NCI-H1417 treated with DMSO at 0.1 percent for 48 hours (cell line): Measurements from ENCODE around the gene AOX1.
"Not testable (repeated sequence)": the region's sequence is repeated elsewhere in the genome, so short reads cannot be mapped to it uniquely, and the experiment has no call there.

Experiments
- DNase-seq: peaks from one replicate; lab custom pipeline; 2025; lab: John Stamatoyannopoulos, UW

AOX1 gene

DNA sequence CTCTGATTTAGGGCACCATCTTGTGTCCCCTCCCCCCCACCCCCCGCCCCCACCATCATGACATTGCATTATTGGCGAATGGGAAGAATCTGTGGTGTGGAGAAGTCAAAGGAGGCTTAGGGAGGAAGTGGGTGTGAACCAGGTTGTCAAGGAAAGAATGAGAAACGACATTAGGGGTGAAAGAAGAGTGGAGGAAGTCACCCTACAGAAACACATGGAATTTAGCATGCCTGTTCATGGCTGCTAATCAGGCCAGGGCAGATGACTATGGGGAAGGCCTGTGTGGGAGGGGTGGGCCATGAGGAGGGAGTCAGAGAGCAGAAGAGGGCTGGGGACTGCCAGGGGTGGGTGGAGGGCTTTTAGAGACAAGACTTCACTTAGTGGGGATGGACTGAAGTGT is 81.6 kb downstream of the AOX1 start:
- no peak for DNase-seq

DNA sequence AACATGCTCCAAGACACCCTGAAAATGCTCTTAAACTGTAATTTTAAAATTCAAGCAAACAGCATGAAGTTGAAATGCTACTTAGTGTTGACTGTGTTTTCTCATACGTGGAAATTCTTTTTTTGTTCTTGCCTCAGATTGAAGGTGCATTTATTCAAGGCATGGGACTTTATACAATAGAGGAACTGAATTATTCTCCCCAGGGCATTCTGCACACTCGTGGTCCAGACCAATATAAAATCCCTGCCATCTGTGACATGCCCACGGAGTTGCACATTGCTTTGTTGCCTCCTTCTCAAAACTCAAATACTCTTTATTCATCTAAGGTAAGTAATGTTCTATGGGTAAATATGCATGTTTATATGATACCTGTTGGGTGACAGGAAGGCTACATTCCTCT is 82.7 kb downstream of the AOX1 start:
- DNase-seq: no peak

DNA sequence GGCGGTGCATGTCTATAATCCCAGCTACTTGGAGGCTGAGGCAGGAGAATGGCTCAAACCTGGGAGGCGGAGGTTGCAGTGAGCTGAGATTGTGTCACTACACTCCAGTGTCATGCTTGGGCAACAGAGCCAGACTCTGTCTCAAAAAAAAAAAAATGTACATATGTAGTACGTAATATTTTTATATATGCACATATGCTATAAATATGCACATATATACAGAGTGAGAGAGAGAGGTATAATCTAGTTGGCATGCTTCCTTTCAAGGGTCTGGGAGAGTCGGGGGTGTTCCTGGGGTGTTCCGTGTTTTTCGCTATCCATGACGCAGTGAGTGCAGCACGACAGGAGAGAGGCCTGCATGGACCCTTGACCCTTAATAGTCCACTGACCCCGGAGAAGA is 83.5 kb downstream of the AOX1 start:
- no peak for DNase-seq

DNA sequence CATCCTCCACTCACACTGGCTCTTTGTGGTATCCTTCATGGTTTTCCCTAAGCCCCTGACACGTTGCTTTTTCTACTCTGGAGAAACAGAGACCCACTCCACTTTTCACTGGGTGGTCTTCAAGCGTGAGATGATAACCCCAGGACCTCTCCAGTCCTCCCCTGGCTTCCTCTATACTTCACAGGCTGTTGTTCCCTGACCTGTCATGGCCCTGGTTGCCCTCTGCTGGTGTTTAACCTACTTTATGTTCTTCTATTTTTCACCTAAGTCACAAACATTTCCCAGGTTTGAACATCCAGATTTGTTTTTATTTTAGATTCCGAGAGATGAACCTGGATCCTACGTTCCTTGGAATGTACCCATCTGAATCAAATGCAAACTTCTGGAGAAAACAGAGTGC is 84.5 kb downstream of the AOX1 start:
- no peak for DNase-seq

DNA sequence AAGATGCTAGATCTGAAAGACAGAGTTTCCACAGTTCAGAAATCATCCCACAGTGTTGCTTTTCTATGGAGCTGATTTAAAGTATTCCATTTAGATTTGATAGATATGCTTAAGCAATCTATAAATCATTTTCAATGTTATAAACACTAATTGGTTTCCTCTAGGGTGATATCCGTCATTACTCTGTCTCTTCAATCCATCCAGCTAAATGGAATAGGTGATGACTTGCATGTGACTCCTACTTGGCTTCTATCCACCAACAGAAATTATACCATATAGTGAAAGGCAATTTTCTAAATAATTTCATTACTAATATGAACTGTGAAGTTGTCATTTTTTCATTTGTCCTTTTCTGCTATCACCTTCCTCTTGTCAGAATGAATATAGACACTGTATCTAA is 84.9 kb downstream of the AOX1 start:
- DNase-seq: no peak

DNA sequence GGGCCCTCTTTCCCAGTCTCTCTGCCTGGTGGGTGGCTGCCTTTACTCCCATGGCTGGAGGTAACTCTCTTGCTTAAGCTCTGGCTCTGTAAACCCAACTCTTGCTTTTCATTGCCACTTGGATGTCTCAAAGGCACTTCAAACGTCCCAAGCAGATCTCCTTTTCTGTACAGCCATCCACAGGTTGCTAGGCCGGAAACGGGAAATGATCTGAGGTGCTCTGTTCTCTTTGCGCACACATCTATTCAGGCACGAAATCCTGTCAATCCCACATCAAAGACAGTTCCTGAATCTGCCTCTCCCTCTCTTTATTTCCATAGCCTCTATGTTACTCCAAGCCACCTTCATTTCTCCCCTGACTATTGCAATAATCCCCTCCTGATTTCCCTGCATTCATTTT is 87.4 kb downstream of the AOX1 start:
- no peak for DNase-seq

DNA sequence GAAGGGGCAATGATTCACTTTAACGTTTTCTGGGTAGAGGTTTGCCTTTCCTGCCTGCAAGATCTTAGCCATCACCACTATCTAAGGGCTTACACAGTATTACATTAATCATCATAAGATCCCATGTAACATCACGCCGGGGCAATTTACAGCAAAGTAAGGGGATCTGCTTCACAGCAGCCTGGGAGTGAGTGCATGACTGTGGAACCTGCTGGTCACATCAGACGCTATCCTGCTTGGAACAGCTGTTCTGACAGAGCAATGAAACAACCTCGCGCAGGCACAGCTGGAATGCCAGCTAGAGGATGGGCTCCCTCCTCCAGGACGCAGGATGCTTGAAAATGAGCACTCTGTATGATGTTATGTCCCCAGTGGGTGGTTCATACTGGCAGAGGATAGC is 89.0 kb downstream of the AOX1 start:
- DNase-seq: no peak

DNA sequence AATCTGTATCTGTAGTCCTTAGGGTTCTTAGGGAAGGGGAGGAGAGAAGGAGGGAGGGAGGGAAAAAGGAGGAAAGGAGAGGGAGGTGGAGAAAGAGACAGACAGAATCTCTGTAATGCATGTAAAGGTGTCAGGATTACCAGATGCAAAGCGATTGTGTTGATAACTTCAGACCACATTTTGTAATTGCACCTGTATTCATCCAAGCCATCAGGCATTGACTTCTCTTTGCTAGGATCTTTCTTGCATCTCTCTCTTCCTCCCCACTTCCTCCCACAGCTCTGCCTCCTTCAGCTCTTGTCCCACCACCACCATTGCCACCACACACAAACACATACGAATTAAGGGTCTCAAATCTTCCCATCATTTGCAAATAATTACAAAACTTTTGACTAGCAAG is 91.4 kb downstream of the AOX1 start:
- no peak for DNase-seq

DNA sequence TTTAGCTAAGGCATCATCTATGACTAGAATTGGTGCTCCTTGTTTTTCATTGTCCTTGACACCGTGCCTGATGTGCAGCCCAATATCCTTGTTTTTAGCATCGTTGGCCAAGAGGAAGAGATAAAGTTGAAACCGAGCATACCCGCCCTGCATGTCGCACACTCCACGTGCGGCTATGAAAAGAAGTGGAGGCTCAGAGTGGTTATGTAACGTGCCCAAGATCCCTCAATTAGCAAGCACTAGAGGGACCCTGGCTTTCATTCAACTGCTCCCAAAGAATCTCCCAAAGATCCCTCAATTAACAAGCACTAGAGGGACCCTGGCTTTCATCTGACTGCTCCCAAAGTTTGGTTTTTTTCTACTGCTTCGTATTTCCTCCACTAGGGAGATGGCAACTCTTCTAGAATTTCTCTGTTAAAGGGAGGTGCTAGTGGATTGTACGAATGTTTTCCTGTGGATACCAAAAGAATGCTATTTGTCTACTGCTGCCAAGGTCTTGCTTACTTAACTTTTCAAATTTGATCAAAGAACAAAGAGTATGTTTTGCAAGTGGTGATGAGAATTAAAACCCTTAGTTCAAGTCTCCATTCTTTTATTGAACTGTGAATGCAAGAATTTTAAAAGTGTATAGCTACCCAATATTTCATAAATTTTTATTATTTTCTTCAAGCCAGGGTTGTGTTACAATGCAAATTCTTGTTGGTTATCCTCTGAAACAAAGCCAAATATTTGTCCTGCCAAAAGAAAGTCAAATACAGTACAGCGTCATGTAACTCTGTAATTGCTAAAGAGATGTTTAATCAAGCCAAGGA is 92.1 kb downstream of the AOX1 start:
- no peak for DNase-seq

DNA sequence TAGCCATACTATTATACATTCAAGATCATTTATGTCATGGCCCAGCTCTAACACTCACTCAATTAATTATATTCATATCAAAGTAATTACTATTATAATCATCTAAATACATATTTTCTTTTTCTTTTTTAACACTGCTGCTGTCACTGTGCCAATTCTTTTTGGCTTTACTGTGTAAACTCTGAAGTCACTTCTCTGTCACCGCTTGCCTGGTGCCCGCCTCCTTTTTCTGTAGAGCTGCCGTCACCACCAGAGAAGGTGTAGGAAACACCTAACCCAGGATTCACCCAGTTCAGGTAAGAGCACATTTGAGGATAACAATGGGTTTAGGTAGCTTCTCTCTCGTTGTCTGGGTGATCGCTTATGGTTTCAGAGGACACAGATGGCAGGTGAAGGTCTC is 93.3 kb downstream of the AOX1 start:
- no peak for DNase-seq

DNA sequence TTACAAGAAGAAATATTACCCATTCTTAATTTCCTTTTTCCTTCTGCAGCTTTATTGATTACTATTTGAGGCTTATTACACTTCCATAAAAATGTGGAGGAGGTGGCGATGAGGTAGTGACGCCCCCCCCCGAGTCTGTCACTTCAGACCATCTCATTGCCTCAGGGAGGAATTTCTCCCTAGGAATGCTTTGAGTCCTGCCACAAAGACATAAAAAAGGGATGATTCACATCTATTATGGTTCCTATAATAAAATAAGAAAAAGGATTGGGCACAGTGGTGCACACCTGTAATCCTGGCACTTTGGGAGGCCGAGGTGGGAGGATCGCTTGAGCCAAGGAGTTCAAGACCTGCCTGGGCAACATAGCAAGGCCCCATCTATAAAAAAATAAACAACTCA is 93.7 kb downstream of the AOX1 start:
- no peak for DNase-seq

DNA sequence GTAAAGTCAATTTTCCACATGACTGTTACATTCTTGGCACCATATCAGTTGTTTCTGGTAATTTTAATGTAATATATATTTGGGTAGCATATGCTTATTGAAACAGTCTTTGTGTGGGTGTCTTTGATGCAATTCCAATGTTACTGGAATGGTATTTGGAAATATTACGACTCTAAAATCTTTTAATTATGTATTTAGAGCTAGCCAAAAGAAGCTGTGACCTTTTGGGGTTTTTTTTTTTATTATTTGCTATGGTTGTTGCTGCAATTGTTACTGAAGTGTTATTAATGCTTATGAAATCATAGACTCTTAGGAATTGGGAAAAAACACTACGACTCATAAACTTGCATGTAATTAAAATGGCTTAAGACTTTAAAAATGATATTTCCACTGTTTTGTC is 95.9 kb downstream of the AOX1 start:
- no peak for DNase-seq

DNA sequence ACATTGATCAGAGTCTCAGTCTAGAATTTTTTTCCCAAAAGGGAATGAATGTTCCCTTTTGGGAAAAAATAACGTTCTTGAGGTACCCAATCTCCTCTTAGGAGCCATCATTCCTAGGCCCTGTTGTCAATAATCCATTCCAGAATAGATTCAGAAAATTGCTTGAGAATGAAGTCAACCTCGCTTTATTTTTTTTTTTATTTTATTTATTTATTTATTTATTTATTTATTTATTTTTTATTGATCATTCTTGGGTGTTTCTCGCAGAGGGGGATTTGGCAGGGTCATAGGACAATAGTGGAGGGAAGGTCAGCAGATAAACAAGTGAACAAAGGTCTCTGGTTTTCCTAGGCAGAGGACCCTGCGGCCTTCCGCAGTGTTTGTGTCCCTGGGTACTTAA is 96.6 kb downstream of the AOX1 start:
- not testable (repeated sequence) for DNase-seq

DNA sequence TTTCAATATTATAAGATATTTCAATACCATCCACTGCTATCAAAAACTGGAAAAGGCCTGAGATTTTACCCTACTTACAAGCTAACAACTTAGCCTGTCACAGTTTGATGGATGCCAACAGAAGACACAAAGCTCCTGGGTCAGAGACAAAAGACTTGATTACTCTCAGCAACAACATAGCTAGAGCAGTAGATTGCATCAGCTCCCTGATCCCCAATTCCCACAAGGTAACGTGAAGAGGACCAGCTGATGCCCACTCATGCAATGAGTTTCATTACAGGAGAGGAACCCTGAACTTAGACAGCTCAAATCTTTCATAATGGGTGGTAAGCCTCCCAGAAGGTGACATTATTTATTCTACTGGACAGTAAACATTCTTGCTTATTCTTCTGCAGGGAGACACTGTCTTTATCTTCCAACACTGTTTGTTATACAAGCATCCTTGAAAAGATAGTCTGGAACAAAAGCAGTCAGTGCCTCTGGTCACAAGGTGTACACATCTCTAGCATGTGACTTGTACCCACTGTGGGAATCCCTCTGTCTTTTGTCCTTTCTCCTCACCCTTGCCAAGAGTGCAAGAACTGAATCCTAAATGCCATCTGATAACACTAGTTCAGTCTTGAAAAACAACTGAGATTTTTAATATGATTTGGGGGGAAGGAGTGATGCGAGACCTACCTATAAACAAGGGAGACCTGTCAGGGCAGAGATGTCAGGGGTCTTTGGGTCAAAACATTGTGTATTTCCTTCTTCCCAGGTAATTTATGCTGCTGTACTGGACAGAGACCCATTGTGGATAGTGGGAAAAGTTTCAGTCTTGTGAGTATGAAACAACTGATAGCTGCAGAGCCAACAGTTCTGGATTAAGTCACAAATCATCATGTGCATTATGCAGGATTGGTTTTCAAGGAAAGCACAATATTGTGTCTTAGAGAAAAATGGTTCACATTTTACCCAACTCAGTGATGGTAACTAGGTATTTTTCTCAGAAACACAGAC is 102.4 kb downstream of the AOX1 start:
- no peak for DNase-seq

DNA sequence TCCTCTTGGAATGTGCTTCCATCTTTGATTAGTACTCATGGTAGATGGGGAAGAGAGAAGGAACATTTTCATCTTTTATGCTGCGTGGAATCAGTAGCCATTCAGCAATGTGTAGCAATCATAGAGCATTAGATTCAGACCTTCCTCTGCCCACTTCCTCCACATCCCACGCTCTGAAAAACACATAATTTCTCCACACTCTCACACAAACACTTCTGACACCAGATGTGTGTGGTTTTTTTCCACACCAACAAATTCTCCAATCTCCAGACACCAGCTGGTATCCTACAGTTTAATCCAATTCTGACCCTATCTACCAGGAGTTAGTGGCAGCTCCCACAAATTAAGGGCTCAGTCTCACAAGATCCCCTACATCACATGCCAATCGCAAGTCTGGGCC is 103.3 kb downstream of the AOX1 start:
- DNase-seq: no peak

DNA sequence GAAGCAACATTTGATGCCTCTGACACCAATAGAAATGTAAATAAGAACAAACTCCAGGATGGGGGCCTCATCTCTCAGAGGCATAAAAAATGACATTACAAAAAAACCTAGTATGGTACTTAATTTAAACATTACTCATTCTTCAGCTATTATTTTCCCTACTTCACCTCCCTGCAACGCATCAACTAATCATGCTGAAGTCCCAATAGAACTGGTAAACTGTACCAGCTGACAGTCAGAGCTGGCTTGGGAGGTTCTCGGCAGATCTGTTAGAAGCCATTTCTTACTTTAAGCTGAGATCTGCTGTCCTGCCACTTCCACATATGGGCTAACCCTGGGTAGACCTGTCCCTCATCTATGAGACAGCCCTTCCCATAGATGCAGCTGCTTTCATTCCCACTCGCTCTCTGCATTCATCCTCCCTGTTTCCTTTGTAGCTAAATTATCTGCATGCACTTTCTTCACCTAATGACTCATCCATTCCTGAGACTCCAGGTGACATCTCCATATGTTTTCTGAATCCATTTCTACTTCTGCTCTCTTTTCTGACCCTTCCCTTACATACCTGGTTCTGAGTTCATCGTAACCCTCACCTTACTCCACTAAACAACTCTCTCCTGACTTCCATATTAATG is 108.1 kb downstream of the AOX1 start:
- DNase-seq: no peak

DNA sequence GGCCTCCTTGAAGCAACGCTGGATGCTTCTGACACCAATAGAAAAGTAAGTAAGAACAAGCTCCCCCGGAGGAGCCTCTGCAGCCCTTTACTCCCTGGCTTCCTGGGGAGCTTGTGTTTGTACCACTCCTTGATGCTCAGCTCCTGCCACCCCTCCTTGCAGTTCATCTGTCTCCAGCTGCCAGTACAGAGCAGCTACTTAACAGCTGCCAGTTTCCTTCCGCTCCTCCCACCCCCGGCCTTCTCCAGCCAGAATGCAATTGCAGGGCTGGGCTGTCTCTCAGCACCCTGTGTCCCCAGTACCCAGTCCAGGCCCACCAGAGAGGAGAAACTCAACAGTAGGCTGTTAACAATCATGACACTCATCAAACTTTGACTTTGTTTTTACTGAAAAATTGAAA is 109.4 kb downstream of the AOX1 start:
- no peak for DNase-seq

DNA sequence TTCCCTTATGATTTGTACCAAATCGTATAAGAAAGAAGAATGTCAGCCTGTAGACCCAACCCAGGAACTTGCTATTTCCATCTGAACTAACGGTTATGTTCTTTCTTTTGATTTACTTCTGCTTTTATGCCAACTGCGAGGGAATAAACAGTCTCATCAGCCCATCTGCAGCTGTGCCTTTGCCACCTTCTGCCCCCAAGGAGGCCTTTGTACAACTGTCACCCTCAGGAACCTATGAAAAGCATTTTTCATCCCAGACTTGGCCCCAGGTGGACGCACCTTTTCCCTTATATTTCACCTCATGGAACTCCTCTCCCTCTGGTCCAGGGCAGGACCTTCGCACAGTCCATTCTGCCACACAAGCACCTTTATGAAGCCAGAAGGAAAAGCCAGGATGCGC is 109.8 kb downstream of the AOX1 start:
- DNase-seq: no peak

DNA sequence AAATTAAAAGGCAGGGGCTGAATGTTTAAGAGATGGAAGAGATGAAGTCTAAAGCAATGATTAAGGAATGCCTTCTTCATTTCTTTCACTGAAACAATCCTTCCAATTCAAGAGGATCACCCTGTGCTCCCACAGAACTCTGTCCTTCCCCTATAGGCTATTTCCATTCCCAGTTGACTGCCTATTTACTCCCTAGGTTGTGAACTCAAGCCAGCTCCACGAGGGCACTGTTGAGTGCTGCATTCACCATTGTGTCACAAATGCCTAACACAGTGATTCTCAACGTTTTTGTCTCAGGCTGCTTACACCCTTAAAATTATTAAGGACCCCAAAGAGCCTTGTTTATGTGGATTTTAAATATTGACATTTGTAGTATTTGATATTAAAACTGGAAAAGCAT is 112.4 kb downstream of the AOX1 start:
- no peak for DNase-seq

DNA sequence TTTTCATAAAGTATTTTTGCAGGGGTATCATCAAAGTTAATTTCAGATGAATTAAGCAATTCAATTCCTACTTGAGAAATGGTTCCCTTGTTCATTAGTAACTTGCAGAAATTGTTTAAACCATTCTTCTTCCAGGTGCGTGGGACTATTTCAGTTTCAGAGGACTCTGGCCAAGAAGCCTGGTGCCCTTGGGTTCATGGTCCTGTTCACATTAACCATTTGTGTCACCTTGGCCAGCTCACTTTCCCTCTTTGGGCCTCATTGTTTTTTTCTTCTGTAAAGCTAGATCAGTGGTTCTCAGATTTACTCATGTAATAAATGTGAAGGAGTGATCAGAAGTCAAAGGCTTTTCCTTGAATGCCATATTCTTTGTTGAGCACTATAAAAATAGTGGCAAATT is 113.5 kb downstream of the AOX1 start:
- no peak for DNase-seq

DNA sequence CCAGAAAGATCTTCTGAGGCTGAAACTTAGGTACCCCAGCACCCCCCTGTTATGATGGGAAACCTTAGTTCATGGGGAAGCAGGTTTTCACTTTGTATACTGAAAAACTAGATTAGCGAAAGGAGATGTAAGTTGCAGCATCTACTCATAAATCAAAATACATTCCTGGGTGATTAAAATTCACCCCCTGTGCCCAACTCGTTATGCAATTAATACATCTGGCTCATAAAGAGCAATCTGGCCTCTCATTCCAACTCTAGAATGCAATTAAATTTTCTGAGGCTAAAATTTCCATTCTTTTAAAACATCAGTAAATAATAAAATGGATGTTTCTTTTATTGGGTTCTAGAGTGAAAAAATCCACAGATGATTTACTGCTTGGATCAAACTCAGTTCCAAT is 115.0 kb downstream of the AOX1 start:
- no peak for DNase-seq

DNA sequence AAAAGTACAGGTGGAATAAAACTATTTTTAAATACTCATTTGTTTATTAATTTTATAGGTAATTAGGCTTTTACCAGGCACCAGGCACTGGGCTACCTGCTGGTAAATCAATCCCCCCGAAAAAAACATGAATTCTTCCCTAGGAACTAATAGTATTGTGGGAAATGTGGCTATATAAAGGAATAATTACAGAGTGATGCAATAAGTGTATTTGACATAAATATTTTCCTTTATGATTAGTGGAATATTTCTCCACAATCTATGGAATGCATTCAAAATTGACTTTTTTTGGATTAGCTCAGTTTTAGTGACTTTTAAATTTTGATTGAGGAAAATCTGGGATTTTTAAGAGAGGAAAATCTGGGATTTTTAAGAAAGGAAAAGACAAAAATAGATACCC is 116.2 kb downstream of the AOX1 start:
- DNase-seq: no peak

DNA sequence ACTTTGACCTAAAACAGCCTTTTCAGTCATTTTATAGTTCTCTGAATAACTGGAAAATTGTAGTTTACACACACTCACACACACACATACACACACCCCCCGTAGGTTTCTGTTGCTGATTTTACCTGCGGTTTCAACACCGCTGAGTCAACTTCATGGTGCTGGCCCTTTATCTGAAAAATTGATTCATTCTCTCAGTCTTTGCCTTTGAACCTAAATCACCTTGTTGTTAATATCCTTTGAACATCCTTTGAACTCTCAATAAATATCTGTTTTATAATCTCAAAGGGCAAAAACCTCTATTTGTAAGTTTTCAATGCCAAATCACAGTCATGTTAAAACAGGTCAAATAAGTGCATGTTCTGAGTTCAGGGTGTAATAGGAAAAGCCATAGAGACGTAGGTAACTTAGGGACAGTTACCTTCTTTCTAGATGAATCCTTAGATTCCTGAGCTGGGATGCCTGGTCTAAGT is 116.9 kb downstream of the AOX1 start:
- no peak for DNase-seq
